Body of pancreas (tissue), 4 donors: ENCODE measurements around the gene F11R. TPM values are rescaled to one million over a fixed set of nuclear protein-coding genes. Genes with fewer than 3 reads are reported as not detected.
A peak's percentile ranks its signal among the peaks of the same experiment; 100 is the strongest.

Experiments
- ATAC-seq: fragments of 150-250 bp; one replicate; pipeline ENCODE4 v1.9.1; 2016
- DNase-seq, 4 donors: peaks; one replicate each; pipeline ENCODE4 v3.0.0-alpha.2; 2019
- H3K27ac ChIP-seq, 4 donors: fragments of 200-600 bp; sonication (generic); 1 replicate in 3 of 4; 2 replicates in 1 of 4; pipeline versions ENCODE4 v1.5.1 to v1.6.1; 2016 to 2019; ENCODE audit warnings: mild to moderate bottlenecking in 1 of 4, mixed read lengths in 1 of 4, moderate library complexity in 1 of 4
- H3K27me3 ChIP-seq, 2 donors: fragments of 200-600 bp; sonication (generic); one replicate each; pipeline ENCODE4 v1.6.0; 2016; ENCODE audit warnings: mild to moderate bottlenecking in 1 of 2
- H3K36me3 ChIP-seq, 2 donors: fragments of 200-600 bp; sonication (generic); replicated peaks in 1 of 2; 2 replicates each; pipeline ENCODE4 v1.5.1; 2016; ENCODE audit warnings: low read depth in 2 of 2; ENCODE audit not compliant: insufficient read depth in 1 of 2
- H3K4me1 ChIP-seq: fragments of 200-600 bp; sonication (generic); one replicate; pipeline ENCODE4 v1.6.0; 2016
- H3K4me3 ChIP-seq, 2 donors: fragments of 200-600 bp; sonication (generic); 1 replicate in 1 of 2; 2 replicates in 1 of 2; pipeline ENCODE4 v1.5.1; 2016 to 2019
- H3K9me3 ChIP-seq, 3 donors: fragments of 200-600 bp; sonication (generic); 1 replicate in 2 of 3; 2 replicates in 1 of 3; pipeline ENCODE4 v1.5.1; 2016
- CTCF ChIP-seq, 7 experiments: fragments of 450-650 bp in 4 of 7; fragments of 200-600 bp in 3 of 7; sonication (generic) in 3 of 7; IDR thresholded peaks; one replicate each; pipeline ENCODE4 v1.5.1; 2016 to 2019; ENCODE audit warnings: antibody characterized with exemption in 7 of 7
- POLR2A ChIP-seq, 3 donors: fragments of 450-650 bp; IDR thresholded peaks; one replicate each; pipeline ENCODE4 v1.6.1; 2016; ENCODE audit warnings: antibody characterized with exemption in 3 of 3, mild to moderate bottlenecking in 2 of 3
- WGBS, 2 donors: methylation state at CpG; one replicate each; pipeline ENCODE4 v1.1.5; 2017; 5-methylcytosine and 5-hydroxymethylcytosine counted together
- intact Hi-C: fragments of 100-400 bp; cut with DNase I; formaldehyde crosslinking; loops from one replicate; pipeline ENCODE4 v1.15.1; 2023
- total RNA-seq, 2 donors: library from RNA; depleted of rRNA; stranded (reverse); fragments of >200 nt; gene quantifications; one replicate each; pipeline ENCODE4 v1.1.0, GENCODE V29; 2016

The F11R gene
- total RNA-seq, 2 donors from 2014 or later = 40.2 to 41.5 TPM

- Histone ChIP-seq H3K27ac (no peak overlapping the region), H3K4me3 (no peak overlapping the region), H3K9me3 (no peaks in the 10 kb centered on the region), H3K36me3 (no peaks in the 10 kb centered on the region), H3K27me3 (peaks cover 0 to 4% of the 10 kb centered on the region in 2 donors), H3K4me1 (peaks cover 16% of the 10 kb centered on the region)
- intact Hi-C loops = no loop called here
- 32 to 42% methylated on average over 38 to 39 of the region's 42 CpGs for WGBS, 2 donors
- DNase-seq = no peak
- no peak for ATAC-seq
- TF ChIP-seq CTCF (IDR thresholded peaks at IDR 0.05) (no peak), POLR2A (IDR thresholded peaks at IDR 0.05) (no peak)
Measured at GRCh38 chr1:160981584-160982411, 39.2 kb downstream of the F11R start.

- intact Hi-C loops = no loop called here
- TF ChIP-seq POLR2A (IDR thresholded peaks at IDR 0.05) (no peak), CTCF (IDR thresholded peaks at IDR 0.05) (no peak)
- ATAC-seq (no peak), DNase-seq (no peak)
- Histone ChIP-seq H3K36me3 (no peaks in the 10 kb centered on the region), H3K27ac (peak overlapping the region in 2 of 4 donors; percentile 17 to 58), H3K27me3 (peaks cover 0 to 4% of the 10 kb centered on the region in 2 donors), H3K4me1 (peaks cover 16% of the 10 kb centered on the region), H3K4me3 (no peak overlapping the region), H3K9me3 (no peaks in the 10 kb centered on the region)
- 88% methylated on average over 2 of the region's 2 CpGs for WGBS, 2 donors
Measured at GRCh38 chr1:160979286-160979685, 41.7 kb downstream of the F11R start.

GRCh38 chr1:160978510-160978927 lies 42.4 kb downstream of the F11R start:
- no peaks in the 10 kb centered on the region for H3K9me3 ChIP-seq
- peak overlapping the region in 3 of 4 donors; percentile 17 to 58 (median 29) for H3K27ac ChIP-seq
- H3K4me3 ChIP-seq = no peak overlapping the region
- H3K27me3 ChIP-seq = peaks cover 0 to 4% of the 10 kb centered on the region in 2 donors
- no peaks in the 10 kb centered on the region for H3K36me3 ChIP-seq
- no peak for TF ChIP-seq CTCF (IDR thresholded peaks at IDR 0.05)
- TF ChIP-seq POLR2A (IDR thresholded peaks at IDR 0.05) = no peak
- H3K4me1 ChIP-seq = peaks cover 16% of the 10 kb centered on the region
- DNase-seq (peak; percentile 85 to 93 (median 89)), ATAC-seq (peak; percentile 96)
- intact Hi-C loops = no loop called here
- 15 to 26% methylated on average over 11 of the region's 11 CpGs for WGBS, 2 donors

- ATAC-seq (no peak), DNase-seq (no peak)
- H3K27me3 ChIP-seq = no peaks in the 10 kb centered on the region
- H3K27ac ChIP-seq = no peak overlapping the region
- H3K4me1 ChIP-seq = peaks cover 9% of the 10 kb centered on the region
- TF ChIP-seq POLR2A (IDR thresholded peaks at IDR 0.05) (no peak), CTCF (IDR thresholded peaks at IDR 0.05) (no peak)
- no peaks in the 10 kb centered on the region for H3K9me3 ChIP-seq
- intact Hi-C loops = no loop called here
- no peak overlapping the region for H3K4me3 ChIP-seq
- no peaks in the 10 kb centered on the region for H3K36me3 ChIP-seq
- 98% methylated on average over 2 of the region's 2 CpGs for WGBS, 2 donors
Measured at GRCh38 chr1:160975026-160975425, 45.9 kb downstream of the F11R start.

- no peak for ATAC-seq
- WGBS, 2 donors = 93 to 95% methylated on average over 4 of the region's 4 CpGs
- intact Hi-C loops = no loop called here
Measured at GRCh38 chr1:160973491-160973890, 47.5 kb downstream of the F11R start.

More at GRCh38 chr1:160973491-160973890, 47.5 kb downstream of the F11R start:
- no peaks in the 10 kb centered on the region for H3K9me3 ChIP-seq
- H3K36me3 ChIP-seq = no peaks in the 10 kb centered on the region
- H3K4me3 ChIP-seq = no peak overlapping the region
- H3K27ac ChIP-seq = no peak overlapping the region
- TF ChIP-seq CTCF (IDR thresholded peaks at IDR 0.05) (no peak), POLR2A (IDR thresholded peaks at IDR 0.05) (no peak)
- no peaks in the 10 kb centered on the region for H3K27me3 ChIP-seq
- DNase-seq = no peak
- H3K4me1 ChIP-seq = peaks cover 6% of the 10 kb centered on the region
